OCI-LY7 (cell line): ENCODE measurements around the gene KANSL1L.

Source experiments
- EZH2phosphoT487 ChIP-seq: fragments of 200-600 bp; sonication (generic); IDR thresholded peaks from 2 replicates; pipeline ENCODE4 v1.6.1; 2018; ENCODE audit warnings: low read depth, borderline replicate concordance, mild to moderate bottlenecking, mixed run types, antibody characterized with exemption, low read length, moderate library complexity, mixed read lengths
- TF ChIP-seq, protein P1 (sequence below): fragments of 200-600 bp; sonication (generic); conservative IDR thresholded peaks from 2 replicates; pipeline ENCODE4 v1.5.1; 2014; ENCODE audit warnings: mild to moderate bottlenecking, antibody characterized with exemption, low read length, moderate library complexity, mixed read lengths

- TF ChIP-seq, protein P1, sequence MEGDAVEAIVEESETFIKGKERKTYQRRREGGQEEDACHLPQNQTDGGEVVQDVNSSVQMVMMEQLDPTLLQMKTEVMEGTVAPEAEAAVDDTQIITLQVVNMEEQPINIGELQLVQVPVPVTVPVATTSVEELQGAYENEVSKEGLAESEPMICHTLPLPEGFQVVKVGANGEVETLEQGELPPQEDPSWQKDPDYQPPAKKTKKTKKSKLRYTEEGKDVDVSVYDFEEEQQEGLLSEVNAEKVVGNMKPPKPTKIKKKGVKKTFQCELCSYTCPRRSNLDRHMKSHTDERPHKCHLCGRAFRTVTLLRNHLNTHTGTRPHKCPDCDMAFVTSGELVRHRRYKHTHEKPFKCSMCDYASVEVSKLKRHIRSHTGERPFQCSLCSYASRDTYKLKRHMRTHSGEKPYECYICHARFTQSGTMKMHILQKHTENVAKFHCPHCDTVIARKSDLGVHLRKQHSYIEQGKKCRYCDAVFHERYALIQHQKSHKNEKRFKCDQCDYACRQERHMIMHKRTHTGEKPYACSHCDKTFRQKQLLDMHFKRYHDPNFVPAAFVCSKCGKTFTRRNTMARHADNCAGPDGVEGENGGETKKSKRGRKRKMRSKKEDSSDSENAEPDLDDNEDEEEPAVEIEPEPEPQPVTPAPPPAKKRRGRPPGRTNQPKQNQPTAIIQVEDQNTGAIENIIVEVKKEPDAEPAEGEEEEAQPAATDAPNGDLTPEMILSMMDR, result no peak
- no peak for TF ChIP-seq EZH2phosphoT487
Measured at GRCh38 chr2:210054696-210055095, 116.5 kb downstream of the KANSL1L start.
